HG03060 (cell line): Measurements from ENCODE around the gene ZCCHC8.

Source experiments
- ATAC-seq: cut with Tn5 transposase; IDR thresholded peaks from one replicate; pipeline ENCODE4 v1.9.1; 2021; ENCODE audit warnings: low read depth, moderate number of reproducible peaks; ENCODE audit not compliant: unreplicated experiment

Gene ZCCHC8

DNA sequence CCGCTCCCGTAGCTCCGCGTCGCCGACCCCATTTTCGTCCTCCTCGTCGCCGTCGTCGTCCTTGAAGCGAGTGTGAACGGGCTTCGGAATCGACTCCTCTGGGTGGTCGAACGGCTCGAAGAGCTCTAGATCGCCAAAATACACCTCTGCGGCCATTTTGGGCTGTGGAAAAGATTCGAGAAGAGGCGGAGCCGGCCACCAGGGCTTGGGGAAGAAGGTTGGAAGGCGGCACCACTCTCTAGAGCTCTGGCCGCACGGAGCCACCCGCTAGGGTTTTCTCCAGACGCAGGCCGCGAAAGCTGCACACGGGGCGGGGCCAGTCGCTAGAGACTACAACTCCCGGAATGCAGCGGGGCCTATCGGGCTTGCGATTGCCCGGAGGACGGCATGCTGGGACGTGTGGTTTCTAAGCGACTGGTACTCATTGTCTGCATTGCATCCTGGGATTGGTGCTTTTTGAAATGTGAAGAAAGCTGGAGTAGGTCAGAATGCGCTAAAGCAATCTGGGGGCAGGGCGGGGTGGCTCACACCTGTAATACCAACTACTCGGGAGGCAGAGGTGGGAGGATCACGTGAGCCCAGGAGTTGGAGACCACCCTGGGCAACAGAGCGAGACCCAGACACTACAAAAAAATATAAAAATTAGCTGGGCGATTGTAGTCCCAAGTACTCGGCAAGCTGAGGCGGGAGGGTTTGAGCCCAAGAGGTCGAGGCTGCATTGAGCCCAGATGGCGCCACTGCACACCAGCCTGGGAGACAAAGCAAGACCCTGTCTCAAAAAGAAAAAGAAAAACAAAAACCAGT is at the start of gene ZCCHC8:
Gene ZCCHC8, minus strand, starts transcription at position 248 of the 804 bp plus-strand sequence. Its CDS starts 92 bp downstream, at position 156.
- peak; percentile 79 for ATAC-seq

DNA sequence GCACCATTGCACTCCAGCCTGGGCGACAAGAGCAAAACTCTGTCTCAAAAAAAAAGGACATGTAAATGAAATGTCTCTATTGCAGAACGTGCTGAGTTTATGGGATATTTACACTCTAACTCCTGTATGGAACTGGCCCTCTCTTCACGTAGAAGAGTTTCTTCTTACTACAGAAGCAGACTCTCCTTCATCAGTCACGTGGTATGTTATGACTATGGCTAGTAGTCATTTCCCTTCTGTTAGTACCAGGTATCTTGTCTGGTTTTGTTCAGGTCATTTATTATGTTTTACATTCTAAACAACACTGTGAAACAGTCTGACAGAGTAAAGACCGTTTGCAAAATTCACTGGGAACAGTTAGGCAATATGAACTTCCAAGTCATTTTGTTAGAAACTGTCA is 46.6 kb upstream of the ZCCHC8 start:
- no peak for ATAC-seq

DNA sequence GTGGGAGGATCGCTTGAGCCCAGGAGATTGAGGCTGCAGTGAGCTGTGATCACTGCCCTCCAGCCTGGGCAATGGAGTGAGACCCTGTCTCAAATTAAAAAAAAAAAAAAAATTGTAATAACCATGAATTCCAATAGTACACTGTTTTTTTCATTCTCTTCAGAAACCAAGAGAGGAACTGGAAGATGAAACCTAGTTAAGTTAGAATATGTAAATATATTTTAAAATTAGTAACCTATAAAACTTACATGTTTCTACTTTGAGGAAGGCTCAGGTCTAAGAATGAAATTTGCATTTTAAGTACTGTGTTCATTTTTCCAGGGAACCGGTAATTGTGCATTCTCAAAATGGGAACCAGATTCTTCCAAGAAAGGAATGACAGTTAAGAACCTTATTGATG is 45.1 kb upstream of the ZCCHC8 start:
- peak; percentile 63 for ATAC-seq

DNA sequence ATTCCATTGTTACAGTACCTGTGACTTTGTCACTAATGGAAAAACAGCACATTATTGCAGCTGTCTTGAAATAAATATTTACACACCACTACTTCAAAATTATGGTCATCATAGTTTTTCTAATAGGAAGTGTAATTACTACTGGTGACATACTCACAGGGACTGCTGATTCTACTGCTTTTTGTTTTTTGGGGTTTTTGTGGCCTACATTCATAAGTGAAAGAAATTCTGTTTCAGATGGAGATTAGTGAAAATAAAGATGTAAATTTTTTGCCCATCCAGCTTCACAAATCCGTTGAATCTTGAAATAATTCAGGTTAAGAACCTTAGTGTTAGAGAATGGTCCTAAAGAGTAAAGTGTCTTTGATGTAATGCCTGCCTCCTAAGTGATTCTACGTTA is 43.8 kb upstream of the ZCCHC8 start:
- ATAC-seq = no peak

DNA sequence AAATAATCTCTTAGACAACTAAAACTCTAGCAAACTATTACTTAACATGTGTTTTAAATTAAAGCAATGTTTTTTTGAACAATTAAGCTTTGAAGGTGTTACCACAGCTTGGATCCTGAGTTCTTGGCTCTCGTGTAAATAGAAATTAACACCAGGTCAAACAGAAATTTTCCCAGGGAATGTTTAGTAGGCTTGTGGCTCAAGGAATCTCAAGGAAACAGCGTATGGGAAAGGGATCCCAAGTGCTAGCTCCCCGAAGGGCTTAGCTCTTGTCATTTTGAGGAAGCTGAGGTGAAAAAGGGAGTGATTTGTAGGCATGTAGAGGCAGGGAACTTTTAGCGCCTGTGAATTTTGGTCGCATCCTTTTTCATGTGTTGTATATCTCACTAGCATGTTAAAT is 37.8 kb upstream of the ZCCHC8 start:
- no peak for ATAC-seq

DNA sequence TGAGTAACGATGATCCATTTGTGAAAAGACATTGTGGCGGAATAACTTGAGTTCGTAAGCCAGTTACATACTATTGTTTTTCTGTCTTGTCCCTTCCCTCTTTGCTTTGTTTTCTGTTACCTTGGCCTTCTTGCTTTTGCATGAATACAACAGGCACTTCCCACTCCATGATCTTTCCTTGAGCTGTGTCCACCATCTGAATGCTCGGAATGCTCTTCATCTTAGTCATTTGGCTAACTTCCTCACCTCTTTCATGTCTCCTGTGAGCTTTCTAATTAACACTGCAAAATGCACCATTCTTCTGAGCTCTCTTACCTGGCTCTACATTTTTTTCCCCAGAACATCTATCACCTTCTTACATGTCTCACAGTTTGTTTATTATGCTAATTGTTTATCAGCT is 36.3 kb upstream of the ZCCHC8 start:
- ATAC-seq = no peak

DNA sequence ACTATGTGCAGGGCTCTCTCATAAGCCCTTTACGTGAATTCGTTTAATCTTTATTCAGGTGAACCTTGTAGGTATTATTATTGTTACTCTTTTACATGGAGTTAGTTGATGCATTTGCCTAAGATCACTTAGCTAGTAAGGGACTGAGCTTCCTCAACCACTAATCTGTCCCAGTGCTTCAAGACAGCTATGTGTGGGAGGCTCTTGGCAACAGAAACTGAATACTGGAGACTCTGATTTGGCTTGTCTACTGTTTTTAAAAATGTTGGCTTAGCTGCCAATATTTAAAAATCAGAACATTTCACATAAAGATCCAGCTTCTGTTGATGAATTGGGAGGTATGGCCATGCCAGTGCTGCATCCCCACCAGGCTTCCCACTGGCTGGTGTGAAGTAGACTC is 33.1 kb upstream of the ZCCHC8 start:
- ATAC-seq = no peak

DNA sequence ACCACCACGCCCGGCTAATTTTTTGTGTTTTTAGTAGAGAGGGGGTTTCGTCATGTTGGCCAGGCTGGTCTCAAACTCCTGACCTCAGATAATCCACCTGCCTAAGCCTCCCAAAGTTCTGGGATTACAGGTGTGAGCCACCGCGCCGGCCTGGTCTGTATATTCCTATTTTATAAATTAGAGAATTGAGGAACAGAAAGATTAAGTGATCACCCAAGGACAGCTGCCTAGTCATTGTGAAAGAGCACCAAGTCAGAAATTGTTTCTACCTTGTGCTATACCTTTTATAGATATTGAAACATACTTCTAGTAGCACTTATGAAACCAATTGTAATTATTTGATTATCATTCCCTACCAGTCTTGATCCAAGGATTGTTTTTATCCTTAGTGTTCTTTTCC is 28.3 kb upstream of the ZCCHC8 start:
- no peak for ATAC-seq

DNA sequence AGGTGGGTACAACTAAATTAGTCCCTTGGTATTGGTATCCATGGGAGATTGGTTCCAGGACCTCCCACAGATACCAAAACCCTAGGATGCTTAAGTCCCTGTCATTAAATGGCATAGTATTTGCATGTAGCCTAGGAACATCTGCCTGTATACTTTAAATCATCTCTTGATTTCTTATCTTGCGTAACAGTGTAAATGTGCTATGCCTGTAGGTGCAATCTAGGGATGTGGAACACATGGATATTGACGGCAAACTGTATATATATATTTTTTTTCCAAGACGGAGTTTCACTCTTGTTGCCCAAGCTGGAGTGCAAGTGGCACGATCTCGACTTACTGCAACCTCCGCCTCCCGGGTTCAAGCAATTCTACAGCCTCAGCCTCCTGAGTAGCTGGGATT is 27.9 kb upstream of the ZCCHC8 start:
- no peak for ATAC-seq

DNA sequence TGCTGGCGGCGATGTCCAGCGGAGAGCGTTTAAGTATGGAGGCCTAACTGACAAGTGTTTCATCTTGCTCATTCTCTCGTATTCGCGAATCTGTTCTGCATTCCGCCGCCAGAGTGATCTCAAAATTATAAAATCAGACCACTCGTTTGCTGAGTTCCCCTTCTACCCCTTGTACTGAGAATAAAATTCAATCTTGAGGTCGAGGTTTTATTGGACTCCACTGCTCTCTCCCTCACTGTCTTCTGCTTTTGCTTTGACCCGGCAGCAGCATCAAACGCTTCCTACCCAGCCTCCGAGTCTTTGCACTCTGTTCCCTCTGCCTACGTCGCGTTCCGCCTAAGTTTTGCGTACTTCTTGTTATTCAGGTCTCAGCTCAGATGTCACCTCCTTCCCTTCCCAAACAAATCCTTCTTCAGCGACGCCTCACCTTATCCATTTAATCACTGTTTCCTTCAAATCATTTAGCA is 26.8 kb upstream of the ZCCHC8 start:
- no peak for ATAC-seq

DNA sequence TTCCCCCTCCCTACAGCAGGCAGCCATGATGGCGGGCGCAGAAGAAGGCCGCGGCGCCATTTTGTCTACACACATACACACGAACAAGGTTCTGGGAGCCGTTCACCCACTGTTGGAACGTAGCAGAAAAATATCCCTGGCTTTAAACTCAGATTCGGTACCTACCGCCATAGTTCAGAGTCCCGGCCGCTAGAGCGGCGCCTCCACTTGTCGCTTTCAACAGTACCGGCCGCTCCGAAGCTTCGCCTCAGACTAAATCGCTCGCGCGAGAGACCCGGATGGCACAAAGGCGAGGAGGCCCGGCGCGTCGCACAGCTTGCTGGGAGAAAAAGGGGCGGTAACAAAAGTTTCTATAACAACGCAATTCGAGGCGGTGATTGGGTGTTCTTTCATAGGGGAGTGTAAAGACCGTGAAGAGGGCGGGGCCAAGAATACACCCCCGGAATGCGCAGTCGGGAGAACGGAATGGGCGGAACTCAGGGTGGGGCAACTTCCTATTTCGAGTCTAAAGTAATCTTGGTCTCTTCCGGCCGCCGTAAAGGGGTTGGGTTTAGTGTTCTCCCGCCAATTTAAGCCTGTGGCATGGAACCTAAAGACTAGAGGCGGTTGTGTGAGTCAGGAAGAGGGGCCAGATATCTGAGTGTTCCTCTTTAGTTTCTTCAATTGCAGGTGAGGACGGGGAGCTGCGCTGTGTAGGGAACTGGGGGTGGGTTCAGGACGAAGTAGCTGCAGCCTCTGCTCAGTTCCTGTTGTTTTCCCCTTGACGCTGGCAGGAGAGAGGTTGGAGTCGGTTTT is 26.1 kb upstream of the ZCCHC8 start, which contains the start of the genes KNTC1 and RSRC2:
Gene KNTC1, plus strand, starts transcription at position 567 of the 795 bp plus-strand sequence. CDS start 2,815 bp downstream, outside the sequence.
Gene RSRC2, minus strand, starts transcription at position 254 of the 795 bp plus-strand sequence. Its CDS starts 83 bp downstream, at position 171.
- peak; percentile 88 for ATAC-seq

DNA sequence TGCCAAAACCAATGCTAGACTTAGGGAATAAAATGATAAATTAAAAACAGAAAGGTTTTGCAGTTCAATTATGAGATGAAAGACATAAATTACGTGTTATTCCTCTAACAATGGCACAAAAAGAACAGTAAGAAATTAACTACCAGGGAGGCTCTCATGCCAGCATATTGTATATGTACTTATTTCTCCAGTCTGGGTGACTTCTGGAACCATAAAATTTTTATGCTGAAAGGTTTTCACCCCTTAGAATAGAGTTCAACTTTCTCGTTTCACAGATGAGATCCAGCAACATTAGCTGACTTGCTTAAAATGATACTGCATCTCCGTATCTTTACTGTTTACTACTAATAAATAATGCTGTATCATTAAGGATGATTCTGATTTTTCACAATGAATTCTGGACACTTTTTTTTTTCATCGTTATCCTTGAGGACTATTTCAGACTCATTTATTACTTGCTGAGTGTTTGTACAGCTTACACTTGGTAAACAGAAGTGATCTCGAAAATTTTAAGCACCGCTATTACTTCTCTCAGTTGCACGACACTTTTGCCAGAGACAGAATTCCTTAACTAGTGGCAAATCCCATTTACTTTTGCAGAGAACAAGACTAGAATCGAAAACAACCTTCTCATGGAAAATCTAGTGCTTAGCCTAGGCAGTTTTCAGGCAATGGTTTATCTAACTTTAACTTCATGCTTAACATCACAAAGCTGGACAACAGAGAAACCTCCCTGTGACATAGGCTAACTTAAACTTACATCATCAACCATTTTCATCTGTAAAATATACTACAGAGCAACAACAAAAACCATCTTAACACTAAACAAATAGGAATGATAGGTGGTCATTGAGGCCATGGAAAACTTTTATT is 23.4 kb upstream of the ZCCHC8 start:
- no peak for ATAC-seq

DNA sequence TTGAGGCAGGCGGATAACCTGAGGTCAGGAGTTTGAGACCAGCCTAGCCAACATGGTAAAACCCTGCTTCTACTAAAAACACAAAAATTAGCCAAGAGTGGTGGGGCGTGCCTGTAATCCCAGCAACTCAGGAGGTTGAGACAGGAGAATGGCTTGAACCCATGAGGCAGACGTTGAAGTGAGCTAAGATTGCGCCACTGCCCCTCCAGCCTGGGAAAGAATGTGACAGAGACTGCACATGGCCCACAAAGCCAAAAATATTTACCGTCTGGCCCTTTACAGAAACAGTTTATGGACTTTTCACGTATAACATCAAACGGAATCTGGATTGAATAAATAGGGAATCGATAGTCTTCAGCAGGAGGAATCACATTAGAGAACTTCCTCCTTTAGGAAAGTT is 22.5 kb upstream of the ZCCHC8 start:
- ATAC-seq = no peak

DNA sequence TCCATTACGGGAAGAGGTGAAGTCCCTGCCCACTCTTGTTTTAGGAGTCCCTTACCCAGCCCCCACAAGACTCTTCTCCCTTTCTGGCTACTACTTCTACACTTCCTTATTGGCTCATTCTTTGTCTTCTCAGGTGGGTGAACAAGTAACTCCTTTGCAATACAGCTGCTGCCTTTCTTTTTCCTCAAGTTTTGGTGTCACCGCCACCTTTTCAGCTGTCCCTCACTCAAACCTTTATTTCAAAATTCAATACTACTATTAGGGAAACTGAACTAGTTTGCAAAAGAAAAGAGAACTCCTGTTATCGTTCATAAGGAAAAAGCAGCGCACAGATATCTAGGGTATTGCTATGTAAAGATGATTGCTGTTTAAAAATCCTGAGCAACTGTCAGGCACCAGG is 19.9 kb upstream of the ZCCHC8 start:
- ATAC-seq = no peak

DNA sequence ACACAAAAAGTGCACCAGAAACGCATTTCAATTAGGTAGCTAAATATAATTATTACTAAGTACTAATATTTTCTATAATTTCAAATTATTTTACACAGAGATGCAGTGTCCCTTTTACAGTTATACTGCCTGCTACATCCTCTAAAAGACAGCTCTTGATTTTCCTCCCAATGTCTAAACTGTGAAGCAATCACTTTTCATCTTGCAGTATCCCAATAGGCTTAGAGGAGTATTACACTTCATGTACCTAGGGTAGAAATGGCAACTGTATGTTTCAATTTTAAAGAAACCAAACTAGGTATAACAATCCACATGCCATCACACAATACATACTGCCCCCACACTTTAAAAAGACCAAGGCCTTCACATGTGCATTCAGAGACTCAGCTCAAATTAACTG is 18.7 kb upstream of the ZCCHC8 start:
- no peak for ATAC-seq

DNA sequence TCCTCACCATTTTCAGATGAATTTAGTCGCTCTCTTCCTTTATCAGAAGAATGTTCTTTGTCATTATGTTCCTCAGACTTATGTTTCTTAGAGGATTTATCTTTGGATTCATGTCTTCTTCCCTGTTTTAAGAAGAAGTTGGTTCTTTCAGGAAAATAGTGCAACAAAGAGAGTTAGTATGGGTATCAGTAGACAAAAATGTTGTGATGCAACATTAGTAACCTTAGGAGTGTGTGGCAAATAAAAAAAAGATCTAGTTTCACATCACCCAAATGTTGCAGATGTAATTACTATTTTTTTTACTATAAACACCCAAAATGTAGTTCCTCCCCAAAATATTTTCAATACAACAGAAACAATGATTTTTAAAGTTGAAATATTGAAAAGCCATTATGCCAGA is 18.2 kb upstream of the ZCCHC8 start:
- no peak for ATAC-seq

DNA sequence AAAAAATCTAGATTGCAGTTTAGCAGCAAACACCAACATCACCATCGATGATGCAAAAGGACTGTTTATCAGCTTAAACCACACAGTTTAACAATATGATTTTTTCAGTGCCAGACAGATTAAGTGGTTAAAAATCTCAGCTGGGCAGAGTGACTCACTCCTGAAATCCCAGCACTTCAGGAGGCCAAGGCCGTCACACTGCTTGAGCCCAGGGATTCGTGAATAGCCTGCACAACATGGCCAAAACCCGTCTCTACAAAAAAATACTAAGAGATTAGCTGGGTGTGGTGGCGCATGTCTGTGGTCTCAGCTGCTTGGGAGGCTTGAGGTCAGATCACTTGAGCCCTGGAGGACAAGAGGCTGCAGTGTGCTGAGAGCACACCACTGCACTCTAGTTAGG is 17.1 kb upstream of the ZCCHC8 start:
- ATAC-seq = no peak

DNA sequence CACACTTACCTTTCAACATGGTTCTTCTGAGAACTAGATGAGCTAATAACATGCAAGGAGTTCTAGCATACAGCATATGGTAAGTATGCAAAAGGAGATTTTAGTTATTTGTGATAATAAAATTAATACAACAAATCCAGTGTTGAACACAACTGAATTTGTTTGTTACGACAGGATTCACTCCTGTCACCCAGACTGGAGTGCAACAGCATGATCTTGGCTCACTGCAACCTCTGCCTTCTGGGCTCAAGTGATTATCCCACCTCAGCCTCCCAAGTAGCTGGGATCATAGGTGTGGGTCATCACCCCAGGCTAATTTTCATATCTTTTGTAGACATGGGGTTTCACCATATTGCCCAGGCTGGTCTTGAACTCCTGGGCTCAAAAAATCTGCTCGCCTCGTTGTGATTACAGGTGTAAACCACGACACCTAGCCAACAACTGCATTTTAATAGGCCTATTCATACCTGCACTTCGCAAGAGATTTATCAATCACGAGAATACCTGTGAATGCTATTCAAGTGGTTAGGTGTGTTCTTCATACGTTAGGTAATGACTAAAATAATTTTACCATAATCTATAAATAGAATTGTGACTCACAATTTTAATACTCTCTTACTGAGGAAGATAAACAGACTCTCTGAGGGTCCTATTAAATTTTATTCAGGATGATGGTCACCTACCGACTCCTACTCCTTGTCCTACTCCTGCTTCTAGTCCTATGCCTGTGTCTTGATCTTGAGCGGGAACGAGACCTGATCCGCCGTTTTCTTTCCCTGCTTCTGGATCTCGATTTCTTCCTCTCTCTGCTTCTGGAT is 16.0 kb upstream of the ZCCHC8 start:
- no peak for ATAC-seq

DNA sequence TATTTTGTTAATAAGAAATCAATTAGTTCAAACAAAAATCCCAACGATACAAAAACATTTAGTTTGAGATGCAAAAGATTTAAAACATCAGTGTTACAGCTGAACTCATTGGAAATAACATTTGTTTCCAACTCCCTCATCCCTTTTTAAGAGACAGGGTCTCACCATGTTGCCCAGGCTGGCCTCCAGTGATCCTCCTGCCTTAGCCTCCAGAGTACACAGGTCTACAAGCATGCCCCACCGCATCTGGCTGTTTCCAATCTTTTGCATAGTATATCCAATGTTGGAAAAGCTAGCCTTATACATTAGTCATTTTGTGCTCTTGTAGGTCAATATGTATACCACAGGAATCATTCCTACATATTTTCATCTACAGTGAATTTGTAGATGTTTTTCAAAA is 14.5 kb upstream of the ZCCHC8 start:
- no peak for ATAC-seq

DNA sequence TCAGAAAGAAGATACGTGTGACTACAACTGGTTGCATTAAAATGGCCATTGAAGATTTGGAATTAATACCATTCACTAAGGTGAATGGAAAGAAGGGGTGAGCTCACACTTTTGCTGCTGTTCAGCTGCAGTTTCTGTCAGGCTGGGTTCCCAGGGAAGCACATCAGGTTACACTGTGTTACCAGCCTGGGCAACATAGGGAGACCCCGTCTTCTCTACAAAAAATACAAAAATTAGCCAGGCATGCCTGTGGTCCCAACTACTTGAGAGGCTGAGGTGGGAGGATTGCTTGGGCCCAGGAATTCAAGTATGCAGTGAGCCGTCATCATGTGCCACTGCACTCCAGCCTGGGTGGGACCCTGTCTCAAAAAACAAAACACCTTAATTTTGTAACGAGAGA is 12.9 kb upstream of the ZCCHC8 start:
- ATAC-seq = no peak
